OCI-LY7 (cell line): ENCODE results near the gene ICA1. TPM values are rescaled to one million over a fixed set of nuclear protein-coding genes. Genes with fewer than 3 reads are reported as not detected.

Experiments used
- BruUV-seq: library from RNA; stranded (reverse); fragments of 400-500 nt; replicated peaks from 2 replicates; lab custom pipeline; 2021; lab: Mats Ljungman, UMichigan
- CTCF ChIA-PET: fragments of 300-600 bp; sonication (Branson Sonifier 250); formaldehyde crosslinking; loops from one replicate; lab custom pipeline; 2022; ENCODE audit warnings: antibody characterized with exemption; ENCODE audit not compliant: unreplicated experiment; lab: Charles Lee
- POLR2A ChIA-PET: fragments of 300-600 bp; sonication (Branson Sonifier 250); formaldehyde crosslinking; loops from one replicate; lab custom pipeline; 2022; ENCODE audit warnings: antibody characterized with exemption; lab: Charles Lee
- DNase-seq: peaks from one replicate; pipeline ENCODE4 v3.0.0-alpha.2; 2015; ENCODE audit warnings: low spot score
- H2AFZ ChIP-seq: fragments of 200-600 bp; sonication (generic), shearing (Covaris generic); 2 replicates; pipeline ENCODE4 v1.6.1; 2014; ENCODE audit warnings: mild to moderate bottlenecking, antibody characterized with exemption, low read length, moderate library complexity
- H3K27ac ChIP-seq: fragments of 200-600 bp; sonication (generic); 2 replicates; pipeline ENCODE4 v1.5.1; 2014; ENCODE audit warnings: mixed run types, low read depth, mild to moderate bottlenecking, moderate library complexity, low read length, inconsistent platforms; ENCODE audit not compliant: poor library complexity, severe bottlenecking
- H3K36me3 ChIP-seq: fragments of 200-600 bp; sonication (generic); 2 replicates; pipeline ENCODE4 v1.6.1; 2014; ENCODE audit warnings: mild to moderate bottlenecking, antibody characterized with exemption, low read length, moderate library complexity, mixed read lengths; ENCODE audit not compliant: insufficient read depth
- H3K4me1 ChIP-seq: fragments of 200-600 bp; sonication (generic); 2 replicates; pipeline ENCODE4 v1.5.1; 2014; ENCODE audit warnings: mild to moderate bottlenecking, low read length; ENCODE audit not compliant: insufficient read depth, poor library complexity, severe bottlenecking
- H3K4me2 ChIP-seq: fragments of 200-600 bp; sonication (generic); 2 replicates; pipeline ENCODE4 v1.6.1; 2014; ENCODE audit warnings: mild to moderate bottlenecking, low read length
- H3K4me3 ChIP-seq: fragments of 200-600 bp; sonication (generic); 2 replicates; pipeline ENCODE4 v1.5.1; 2014; ENCODE audit warnings: mild to moderate bottlenecking, low read depth, low read length; ENCODE audit not compliant: poor library complexity, severe bottlenecking
- H3K79me2 ChIP-seq: fragments of 200-600 bp; sonication (generic); 2 replicates; pipeline ENCODE4 v1.6.1; 2016; ENCODE audit warnings: low read depth, mild to moderate bottlenecking, low read length, moderate library complexity, mixed read lengths; ENCODE audit not compliant: insufficient read depth
- H3K9me2 ChIP-seq: fragments of 200-600 bp; sonication (generic); 2 replicates; pipeline ENCODE4 v1.6.1; 2016; ENCODE audit warnings: mild to moderate bottlenecking, low read length, mixed read lengths; ENCODE audit not compliant: insufficient read depth
- H3K9me3 ChIP-seq: fragments of 200-600 bp; sonication (generic); 2 replicates; pipeline ENCODE4 v1.6.1; 2014; ENCODE audit warnings: mild to moderate bottlenecking, mixed run types, low read length, mixed read lengths
- H4K20me1 ChIP-seq: fragments of 200-600 bp; sonication (generic); 2 replicates; pipeline ENCODE4 v1.6.1; 2014; ENCODE audit warnings: mild to moderate bottlenecking, antibody characterized with exemption, low read length, moderate library complexity, mixed read lengths; ENCODE audit not compliant: insufficient read depth
- CTCF ChIP-seq: fragments of 200-600 bp; sonication (generic); conservative IDR thresholded peaks from 2 replicates; pipeline ENCODE4 v1.5.1; 2014; ENCODE audit warnings: mild to moderate bottlenecking, antibody characterized with exemption, low read length, moderate library complexity, mixed read lengths
- EZH2phosphoT487 ChIP-seq: fragments of 200-600 bp; sonication (generic); IDR thresholded peaks from 2 replicates; pipeline ENCODE4 v1.6.1; 2018; ENCODE audit warnings: low read depth, borderline replicate concordance, mild to moderate bottlenecking, mixed run types, antibody characterized with exemption, low read length, moderate library complexity, mixed read lengths
- intact Hi-C: fragments of 100-400 bp; cut with micrococcal nuclease; formaldehyde crosslinking; loops from one replicate; pipeline ENCODE4 v1.10.0; 2022; ENCODE audit not compliant: unreplicated experiment
- total RNA-seq, 2 experiments: library from RNA; depleted of rRNA in 1 of 2; stranded (reverse); fragments of >200 nt in 1 of 2; shearing (Covaris generic) in 1 of 2; gene quantifications; 2 replicates each; pipeline ENCODE4 v1.2.3, GENCODE V29; 2014 to 2022

The ICA1 gene
- total RNA-seq, 2 experiments from 2014 or later = 0.49 TPM; not detected in 1

GRCh38 chr7:8136051-8136730, 125.8 kb downstream of the ICA1 start:
- Histone ChIP-seq H3K9me3 (no peaks in the 10 kb centered on the region), H2AFZ (no peak overlapping the region), H3K4me2 (no peak overlapping the region), H3K36me3 (no peaks in the 10 kb centered on the region), H3K27ac (no peak overlapping the region), H3K79me2 (no peaks in the 10 kb centered on the region), H3K9me2 (no peaks in the 10 kb centered on the region), H3K4me1 (no peaks in the 10 kb centered on the region), H3K4me3 (no peak overlapping the region), H4K20me1 (no peaks in the 10 kb centered on the region)
- no peak for TF ChIP-seq CTCF
- no peak for TF ChIP-seq EZH2phosphoT487
- no TSS peak for BruUV-seq
- intact Hi-C loops = no loop called here
- POLR2A ChIA-PET = interaction anchor here (0.5 kb wide), 1 partner anchor 1229 kb away, joined by 4 read pairs; no protein-coding TSS in a partner anchor
- CTCF ChIA-PET = no interaction called here
- no peak for DNase-seq

GRCh38 chr7:8135417-8135816, 126.5 kb downstream of the ICA1 start:
- intact Hi-C loops = no loop called here
- BruUV-seq = no TSS peak
- H3K27ac ChIP-seq = no peak overlapping the region

More at GRCh38 chr7:8135417-8135816, 126.5 kb downstream of the ICA1 start:
- no peak for DNase-seq
- Histone ChIP-seq H3K9me3 (no peaks in the 10 kb centered on the region), H3K79me2 (no peaks in the 10 kb centered on the region), H3K4me1 (no peaks in the 10 kb centered on the region), H4K20me1 (no peaks in the 10 kb centered on the region), H3K4me2 (no peak overlapping the region), H2AFZ (no peak overlapping the region), H3K9me2 (no peaks in the 10 kb centered on the region), H3K36me3 (no peaks in the 10 kb centered on the region), H3K4me3 (no peak overlapping the region)
- ChIA-PET CTCF (no interaction called here), POLR2A (interaction anchor here (0.6 kb wide), 1 partner anchor 19 kb away, joined by 4 read pairs; no protein-coding TSS in a partner anchor)
- TF ChIP-seq EZH2phosphoT487 (no peak), CTCF (no peak)
